ENCODE measurements around the gene KIAA0513.

KIAA0513 gene

DNA sequence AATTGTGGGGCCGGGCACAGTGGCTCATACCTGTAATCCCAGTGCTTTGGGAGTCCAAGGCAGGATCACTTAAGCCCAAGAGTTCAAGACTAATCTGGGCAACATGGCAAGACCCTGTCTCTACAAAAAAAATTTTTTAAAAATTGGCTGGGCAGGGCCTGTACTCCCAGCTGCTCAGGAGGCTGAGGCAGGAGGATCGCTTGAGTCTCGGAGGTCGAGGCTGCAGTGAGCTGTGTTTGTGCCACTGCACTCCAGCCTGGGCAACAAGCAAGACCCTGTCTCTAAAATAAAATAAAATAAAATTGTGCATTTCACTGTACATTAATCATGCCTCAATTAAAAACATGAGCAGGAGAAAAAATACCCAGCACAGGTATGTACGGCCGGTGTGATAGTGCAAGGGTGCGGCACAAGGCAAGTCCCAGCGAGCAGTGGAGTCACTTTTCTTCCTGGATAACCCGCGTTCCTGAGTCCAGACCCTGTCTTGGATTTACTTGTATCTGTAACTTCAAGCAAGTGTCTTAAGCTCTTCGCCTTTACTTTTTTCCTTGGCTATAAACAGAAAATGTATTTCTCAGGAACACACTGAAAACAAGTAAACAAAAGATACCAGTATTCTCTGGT is 27.6 kb upstream of the KIAA0513 start:
- no peak overlapping the region for H3K4me3 ChIP-seq
- peaks cover 10 to 98% (median 49%) of the 10 kb centered on the region in 11 experiments; a peak in 19 of 22 replicates for H4K20me1 ChIP-seq
- 0 out of 22 replicates have a peak overlapping the region, but pooled peaks of 1 of the 11 experiments have one; percentile 33 for H3K9ac ChIP-seq
- no peak for TF ChIP-seq Cebpa-rat (IDR thresholded peaks at IDR 0.05)
- H3K27ac ChIP-seq, result peak overlapping the region in 1 of 11 experiments; percentile 7; a peak in 2 of 22 replicates
- no peaks in the 10 kb centered on the region for H3K27me3 ChIP-seq
- peak overlapping the region in 2 of 11 experiments; percentile 97 to 99; a peak in 2 of 22 replicates for H3K4me2 ChIP-seq
- H3K4me1 ChIP-seq, result peaks cover 40 to 100% (median 73%) of the 10 kb centered on the region in 10 experiments
- H3K9me3 ChIP-seq (replicated peaks in 1 of 11), result peaks cover 0 to 9% (median 0%) of the 10 kb centered on the region in 11 experiments; a peak in 5 of 22 replicates
- H3K36me3 ChIP-seq, result peaks cover 21 to 64% (median 47%) of the 10 kb centered on the region in 11 experiments

DNA sequence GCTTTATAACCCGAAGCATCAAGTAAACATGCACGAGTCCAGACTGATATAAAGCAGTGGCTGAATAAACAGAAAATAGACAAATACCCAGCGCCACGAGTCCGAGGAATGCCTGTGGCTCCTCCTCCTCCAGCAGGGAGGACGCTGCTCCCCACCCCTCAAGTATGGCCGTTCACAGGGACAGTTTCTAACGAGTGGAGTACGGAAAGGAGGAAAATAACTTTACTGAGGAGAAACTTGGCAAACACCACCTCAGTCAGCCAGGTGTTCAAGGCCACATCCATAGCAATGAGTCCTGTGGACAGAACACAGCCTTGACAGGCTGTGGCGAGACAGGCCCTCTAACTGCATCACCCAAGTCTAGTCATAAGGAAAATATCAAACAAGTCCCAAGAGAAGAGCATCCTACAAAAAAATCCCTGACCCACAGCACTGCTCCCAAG is 25.5 kb upstream of the KIAA0513 start:
- Histone ChIP-seq H3K9ac (peak overlapping the region; percentile 44 to 71 (median 65); a peak in 20 of 22 replicates), H3K4me1 (peaks cover 46 to 100% (median 68%) of the 10 kb centered on the region in 10 experiments), H3K36me3 (peaks cover 28 to 67% (median 44%) of the 10 kb centered on the region in 11 experiments; a peak in 21 of 22 replicates), H4K20me1 (peaks cover 31 to 100% (median 70%) of the 10 kb centered on the region in 11 experiments; a peak in 20 of 22 replicates), H3K4me3 (peak overlapping the region; percentile 20 to 61 (median 40); a peak in 18 of 20 replicates), H3K27me3 (no peaks in the 10 kb centered on the region), H3K4me2 (peak overlapping the region; percentile 81 to 99 (median 94)), H3K9me3 (replicated peaks in 1 of 11) (peaks cover 0 to 9% (median 0%) of the 10 kb centered on the region in 11 experiments; a peak in 5 of 22 replicates), H3K27ac (peak overlapping the region; percentile 12 to 78 (median 77); a peak in 21 of 22 replicates)
- TF ChIP-seq Cebpa-rat (IDR thresholded peaks at IDR 0.05), result no peak

DNA sequence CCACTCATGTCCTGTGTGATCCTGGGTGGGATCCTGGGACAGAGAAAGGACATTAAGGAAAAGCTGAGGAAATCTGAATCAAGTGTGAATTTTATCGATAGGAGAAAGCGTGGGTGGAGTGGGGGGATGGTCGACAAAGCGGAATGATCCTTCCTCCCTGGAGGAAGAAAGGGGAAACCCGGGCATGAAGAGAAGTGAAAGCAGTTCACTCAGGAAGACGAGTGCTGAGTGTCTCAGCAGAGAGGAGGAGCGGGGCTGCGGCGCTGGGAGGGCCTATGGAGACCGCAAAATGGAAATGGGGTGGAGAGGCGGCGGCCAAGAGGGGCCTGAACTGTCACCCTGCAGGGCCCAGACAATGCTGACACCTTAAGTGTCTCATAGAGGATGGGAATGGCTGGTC is 25.0 kb upstream of the KIAA0513 start:
- Histone ChIP-seq H3K4me3 (peak overlapping the region; percentile 21 to 61 (median 40); a peak in 18 of 20 replicates), H3K36me3 (peaks cover 28 to 72% (median 44%) of the 10 kb centered on the region in 11 experiments; a peak in 21 of 22 replicates), H3K4me1 (peaks cover 49 to 100% (median 67%) of the 10 kb centered on the region in 10 experiments), H3K9ac (peak overlapping the region; percentile 44 to 71 (median 65); a peak in 21 of 22 replicates), H4K20me1 (peaks cover 36 to 100% (median 75%) of the 10 kb centered on the region in 11 experiments; a peak in 20 of 22 replicates), H3K9me3 (replicated peaks in 1 of 11) (peaks cover 0 to 9% (median 0%) of the 10 kb centered on the region in 11 experiments; a peak in 5 of 22 replicates), H3K4me2 (peak overlapping the region; percentile 81 to 99 (median 94)), H3K27ac (peak overlapping the region; percentile 53 to 78 (median 77); a peak in 21 of 22 replicates), H3K27me3 (no peaks in the 10 kb centered on the region)
- TF ChIP-seq Cebpa-rat (IDR thresholded peaks at IDR 0.05), result no peak

DNA sequence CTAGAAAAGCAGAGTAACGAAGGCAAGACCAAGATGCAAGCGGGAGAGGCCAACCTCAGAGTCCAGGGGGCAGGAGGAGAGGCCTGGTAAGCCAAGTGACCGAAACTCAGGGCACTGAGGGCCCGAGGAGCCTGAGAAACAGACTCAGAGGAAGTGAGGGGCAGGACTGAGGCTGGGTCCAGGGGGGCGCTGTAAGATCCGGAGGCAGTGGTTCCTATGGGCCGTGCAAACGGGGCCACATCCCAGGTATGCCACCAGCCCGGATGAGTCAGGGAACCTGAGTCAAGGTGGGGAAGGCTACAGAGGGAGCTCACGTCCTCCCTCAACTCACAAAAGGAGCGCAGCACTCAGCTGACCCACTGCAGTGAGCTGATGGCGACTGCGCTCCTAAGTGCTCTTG is 24.5 kb upstream of the KIAA0513 start:
- Histone ChIP-seq H3K9ac (peak overlapping the region; percentile 44 to 71 (median 65); a peak in 21 of 22 replicates), H3K36me3 (peaks cover 28 to 75% (median 45%) of the 10 kb centered on the region in 11 experiments; a peak in 21 of 22 replicates), H3K4me2 (peak overlapping the region; percentile 81 to 99 (median 94)), H3K27ac (peak overlapping the region; percentile 53 to 78 (median 77); a peak in 21 of 22 replicates), H4K20me1 (peaks cover 41 to 100% (median 79%) of the 10 kb centered on the region in 11 experiments; a peak in 20 of 22 replicates), H3K4me3 (peak overlapping the region; percentile 21 to 61 (median 40); a peak in 17 of 20 replicates), H3K27me3 (no peaks in the 10 kb centered on the region), H3K4me1 (peaks cover 53 to 100% (median 71%) of the 10 kb centered on the region in 10 experiments), H3K9me3 (replicated peaks in 1 of 11) (peaks cover 0 to 8% (median 0%) of the 10 kb centered on the region in 11 experiments; a peak in 5 of 22 replicates)
- no peak for TF ChIP-seq Cebpa-rat (IDR thresholded peaks at IDR 0.05)

DNA sequence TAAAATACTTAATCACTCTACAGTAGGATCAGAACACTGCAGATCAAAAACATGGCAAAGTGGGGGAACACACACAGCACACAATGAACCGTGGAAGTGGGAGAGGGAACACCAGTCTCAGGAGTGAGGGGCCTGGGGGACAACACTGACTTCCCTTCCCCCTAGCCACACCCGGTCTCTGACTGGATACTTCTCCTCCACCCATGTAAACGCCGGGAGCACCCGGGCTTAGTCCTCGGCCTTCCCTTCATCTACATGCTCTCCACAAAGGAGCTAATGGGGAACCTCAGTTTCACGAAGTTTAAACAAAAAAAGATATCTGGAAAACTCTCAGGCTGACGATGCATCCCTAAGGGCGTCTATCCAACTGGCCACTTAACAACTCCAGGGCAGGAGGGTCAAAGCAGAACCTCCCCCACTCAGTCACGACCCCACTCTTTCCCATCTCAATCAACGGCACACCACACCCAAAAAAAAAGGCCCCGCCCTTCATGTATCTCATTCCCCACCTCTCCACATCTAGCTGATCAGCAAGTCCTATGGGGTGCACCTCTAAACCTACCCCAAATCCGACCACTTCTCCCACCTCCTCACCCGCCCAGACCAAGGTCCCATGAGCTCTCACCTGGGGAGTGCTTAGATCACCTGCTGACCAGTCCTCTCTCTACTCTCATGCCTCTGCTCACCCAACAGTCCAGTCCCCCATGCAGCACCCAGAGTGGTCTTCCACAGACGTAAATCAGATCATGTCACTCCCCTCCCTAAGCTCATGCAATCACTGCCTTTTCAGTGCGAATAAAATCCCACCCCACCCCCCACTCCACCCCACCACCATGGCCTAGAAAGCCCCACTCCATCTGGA is 23.6 kb upstream of the KIAA0513 start:
- H3K9me3 ChIP-seq (replicated peaks in 1 of 11), result no peaks in the 10 kb centered on the region
- H3K36me3 ChIP-seq, result peaks cover 24 to 68% (median 43%) of the 10 kb centered on the region in 11 experiments; a peak in 21 of 22 replicates
- peak overlapping the region in 7 of 11 experiments; percentile 0 to 69 (median 63); a peak in 9 of 22 replicates for H3K9ac ChIP-seq
- peak overlapping the region in 9 of 11 experiments; percentile 16 to 78 (median 77); a peak in 16 of 22 replicates for H3K27ac ChIP-seq
- H3K27me3 ChIP-seq, result no peaks in the 10 kb centered on the region
- H4K20me1 ChIP-seq, result peaks cover 45 to 100% (median 86%) of the 10 kb centered on the region in 11 experiments; a peak in 20 of 22 replicates
- H3K4me1 ChIP-seq, result peaks cover 60 to 100% (median 78%) of the 10 kb centered on the region in 10 experiments
- H3K4me3 ChIP-seq, result peak overlapping the region in 3 of 10 experiments; percentile 3 to 23 (median 7); a peak in 2 of 20 replicates
- TF ChIP-seq Cebpa-rat (IDR thresholded peaks at IDR 0.05), result no peak
- H3K4me2 ChIP-seq, result peak overlapping the region; percentile 81 to 99 (median 94)

DNA sequence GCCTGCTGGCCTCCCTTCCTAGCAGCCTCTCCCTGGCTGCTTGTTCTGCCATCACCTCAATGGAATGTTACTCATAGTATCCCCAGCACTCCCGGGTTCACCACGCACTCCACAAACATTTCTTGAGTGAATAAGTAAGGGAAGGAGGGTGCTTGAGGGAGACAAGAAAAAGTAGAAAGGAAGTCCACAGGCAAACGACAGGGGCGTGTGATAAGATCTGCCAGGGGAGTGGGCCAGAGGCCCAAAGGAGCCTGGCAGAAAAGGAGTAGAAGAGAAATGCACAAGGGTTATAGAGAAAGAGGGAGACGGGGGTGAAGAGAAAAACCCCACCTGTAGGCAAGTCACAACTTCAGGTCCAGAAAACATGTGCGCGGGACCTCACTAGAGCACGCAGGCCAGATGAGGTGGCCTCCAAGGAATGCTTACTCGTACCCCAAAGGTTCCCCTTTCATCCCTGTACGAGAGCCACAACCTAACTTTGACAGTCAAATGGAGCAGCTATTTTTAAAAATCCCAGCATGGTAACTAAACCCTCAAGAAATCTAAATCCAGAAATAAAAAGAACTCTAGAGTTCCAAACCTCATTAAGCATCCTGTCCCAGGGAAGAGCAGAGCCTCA is 22.9 kb upstream of the KIAA0513 start:
- peaks cover 66 to 100% (median 84%) of the 10 kb centered on the region in 10 experiments for H3K4me1 ChIP-seq
- no peak overlapping the region; a peak in 2 of 22 replicates for H3K27ac ChIP-seq
- TF ChIP-seq Cebpa-rat (IDR thresholded peaks at IDR 0.05), result no peak
- H3K36me3 ChIP-seq, result peaks cover 21 to 66% (median 37%) of the 10 kb centered on the region in 11 experiments; a peak in 21 of 22 replicates
- H3K27me3 ChIP-seq, result no peaks in the 10 kb centered on the region
- peaks cover 45 to 100% (median 82%) of the 10 kb centered on the region in 11 experiments; a peak in 20 of 22 replicates for H4K20me1 ChIP-seq
- H3K9me3 ChIP-seq (replicated peaks in 1 of 11), result no peaks in the 10 kb centered on the region
- H3K4me2 ChIP-seq, result peak overlapping the region in 9 of 11 experiments; percentile 20 to 99 (median 97); a peak in 15 of 22 replicates
- peak overlapping the region in 1 of 10 experiments; percentile 7; a peak in 1 of 20 replicates for H3K4me3 ChIP-seq
- peak overlapping the region in 1 of 11 experiments; percentile 36; a peak in 2 of 22 replicates for H3K9ac ChIP-seq

DNA sequence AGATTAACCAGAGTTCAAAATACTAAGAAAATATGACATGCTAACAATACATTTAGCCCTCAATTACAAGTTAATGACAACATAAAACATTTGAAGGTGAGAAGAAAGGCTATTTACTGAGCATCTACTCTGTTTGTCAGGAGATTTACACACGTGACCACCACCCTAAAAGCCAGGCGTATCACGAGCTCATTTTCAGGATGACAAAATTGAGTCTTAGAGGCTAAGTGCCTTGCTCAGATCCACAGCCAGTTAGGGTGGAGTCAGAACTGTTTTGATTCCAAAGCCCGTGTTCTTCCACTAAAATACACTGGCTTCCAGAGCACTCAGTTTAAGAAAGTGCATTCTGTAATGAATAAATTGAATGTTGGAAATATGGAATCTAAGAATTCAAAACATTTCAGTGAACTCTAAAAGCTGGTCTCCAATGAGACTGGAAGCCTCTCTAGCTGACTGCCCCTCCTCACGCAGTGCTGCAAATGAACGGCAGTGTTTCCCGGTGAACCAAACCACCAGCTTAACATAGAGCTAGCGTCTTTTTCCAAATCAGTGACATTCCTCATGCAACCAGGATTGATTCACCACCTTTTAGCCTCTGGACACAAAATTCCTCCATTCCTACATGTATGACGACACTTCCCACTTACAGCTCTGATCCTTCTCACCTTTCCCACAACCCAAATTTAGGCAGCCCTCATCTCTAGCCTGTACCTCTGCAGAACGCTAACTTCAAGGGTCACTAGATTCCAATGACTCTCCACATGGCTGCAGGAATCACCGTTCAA is 22.1 kb upstream of the KIAA0513 start:
- Histone ChIP-seq H3K9me3 (replicated peaks in 1 of 11) (no peaks in the 10 kb centered on the region), H3K36me3 (peaks cover 16 to 58% (median 30%) of the 10 kb centered on the region in 11 experiments; a peak in 19 of 22 replicates), H3K27me3 (no peaks in the 10 kb centered on the region), H3K4me1 (peaks cover 73 to 100% (median 92%) of the 10 kb centered on the region in 10 experiments), H3K4me3 (peak overlapping the region in 1 of 10 experiments; percentile 7; a peak in 1 of 20 replicates), H3K27ac (no peak overlapping the region; a peak in 1 of 22 replicates), H4K20me1 (peaks cover 49 to 100% (median 78%) of the 10 kb centered on the region in 11 experiments; a peak in 20 of 22 replicates), H3K4me2 (peak overlapping the region in 6 of 11 experiments; percentile 81 to 99 (median 98); a peak in 11 of 22 replicates), H3K9ac (peak overlapping the region in 1 of 11 experiments; percentile 36; a peak in 2 of 22 replicates)
- TF ChIP-seq Cebpa-rat (IDR thresholded peaks at IDR 0.05), result no peak
